ENCODE results near the gene RNF168. TPM values are rescaled to one million over a fixed set of nuclear protein-coding genes. Genes with fewer than 3 reads are reported as not detected.
A peak's percentile ranks its signal among the peaks of the same experiment; 100 is the strongest.
"Not testable (repeated sequence)": the region's sequence is repeated elsewhere in the genome, so short reads cannot be mapped to it uniquely, and the experiment has no call there.

RNF168 gene
- total and polyA plus RNA-seq, 3 experiments from 2014 or later, result 12.9 to 31.1 (median 29.8) TPM

DNA sequence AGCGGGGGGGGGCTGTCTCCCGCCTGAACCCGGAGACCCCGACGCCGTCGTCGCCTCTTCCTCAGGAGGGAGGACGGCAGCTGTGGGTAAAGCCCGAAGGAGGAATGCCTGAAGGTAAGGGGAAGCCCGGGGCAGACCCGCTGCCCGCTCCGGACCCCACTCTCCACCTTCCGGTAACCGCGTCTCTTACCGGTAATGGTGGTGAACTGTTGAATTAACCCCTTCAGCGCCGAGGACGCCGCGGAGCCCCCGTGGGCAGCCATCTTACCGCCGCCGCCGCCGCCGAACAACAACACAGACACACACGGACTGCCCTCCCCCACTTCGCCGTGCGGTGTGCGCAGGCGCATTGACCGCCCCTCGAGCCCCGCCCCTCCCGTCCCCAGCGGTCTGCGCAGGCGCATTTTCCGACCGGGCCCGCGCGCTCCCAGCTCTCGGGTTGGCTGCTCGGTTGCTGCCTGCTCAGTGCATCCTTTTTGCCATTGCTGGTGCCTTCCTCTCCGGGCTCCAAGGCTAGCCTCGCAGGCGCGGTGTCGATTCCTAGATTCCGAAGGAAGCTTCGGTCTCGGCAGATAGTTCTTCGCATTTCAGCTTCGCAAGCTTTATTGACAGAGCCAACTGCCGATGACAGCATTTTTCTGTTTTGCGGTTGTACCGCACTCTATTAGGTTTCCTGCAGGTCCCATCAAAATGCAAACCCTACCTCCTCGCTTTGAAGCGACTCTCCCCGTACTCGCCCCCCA is 71.3 kb downstream of the RNF168 start, which contains the start of gene UBXN7:
Gene UBXN7, minus strand, starts transcription at position 291 of the 743 bp plus-strand sequence. Its CDS starts 28 bp downstream, at position 263.
- H3K27ac Mint-ChIP-seq, result peak within 1 kb of the TSS; percentile 65 to 99 (median 89)
- Histone ChIP-seq H3K27ac (ENCODE audit: low read depth, low read length) (peak within 1 kb of the TSS; percentile 85), H3K27me3 (ENCODE audit: insufficient read depth, low read length, poor library complexity, severe bottlenecking) (no peaks in the 10 kb centered on the region), H3K36me3 (ENCODE audit: insufficient read depth, low read length) (no peaks in the 10 kb centered on the region), H3K4me3 (ENCODE audit: low read length) (peak within 1 kb of the TSS; percentile 95), H3K9me3 (ENCODE audit: low read length) (no peaks in the 10 kb centered on the region), H3K4me1 (ENCODE audit: insufficient read depth, low read length) (peaks cover 14% of the 10 kb centered on the region)
- ChIA-PET CTCF (no interaction called here), POLR2A (interaction anchor here (0.5 to 1.1 kb wide), 8 partner anchors 19 to 359 kb away, joined by 3 to 7 read pairs (median 4); partner anchors contain the start of genes DYNLT2B and RNF168)
- peak within 1 kb of the TSS; percentile 77 to 99 (median 86) for H3K4me3 Mint-ChIP-seq
- no peaks in the 10 kb centered on the region for H3K9me3 Mint-ChIP-seq
- DNase-seq, result peak; percentile 94 to 97 (median 95)
- H3K27me3 Mint-ChIP-seq, result peaks cover 0 to 5% of the 10 kb centered on the region in 2 donors
- peaks cover 0 to 22% (median 2%) of the 10 kb centered on the region in 3 donors for H3K36me3 Mint-ChIP-seq
- peaks cover 19 to 37% (median 34%) of the 10 kb centered on the region in 3 donors for H3K4me1 Mint-ChIP-seq

DNA sequence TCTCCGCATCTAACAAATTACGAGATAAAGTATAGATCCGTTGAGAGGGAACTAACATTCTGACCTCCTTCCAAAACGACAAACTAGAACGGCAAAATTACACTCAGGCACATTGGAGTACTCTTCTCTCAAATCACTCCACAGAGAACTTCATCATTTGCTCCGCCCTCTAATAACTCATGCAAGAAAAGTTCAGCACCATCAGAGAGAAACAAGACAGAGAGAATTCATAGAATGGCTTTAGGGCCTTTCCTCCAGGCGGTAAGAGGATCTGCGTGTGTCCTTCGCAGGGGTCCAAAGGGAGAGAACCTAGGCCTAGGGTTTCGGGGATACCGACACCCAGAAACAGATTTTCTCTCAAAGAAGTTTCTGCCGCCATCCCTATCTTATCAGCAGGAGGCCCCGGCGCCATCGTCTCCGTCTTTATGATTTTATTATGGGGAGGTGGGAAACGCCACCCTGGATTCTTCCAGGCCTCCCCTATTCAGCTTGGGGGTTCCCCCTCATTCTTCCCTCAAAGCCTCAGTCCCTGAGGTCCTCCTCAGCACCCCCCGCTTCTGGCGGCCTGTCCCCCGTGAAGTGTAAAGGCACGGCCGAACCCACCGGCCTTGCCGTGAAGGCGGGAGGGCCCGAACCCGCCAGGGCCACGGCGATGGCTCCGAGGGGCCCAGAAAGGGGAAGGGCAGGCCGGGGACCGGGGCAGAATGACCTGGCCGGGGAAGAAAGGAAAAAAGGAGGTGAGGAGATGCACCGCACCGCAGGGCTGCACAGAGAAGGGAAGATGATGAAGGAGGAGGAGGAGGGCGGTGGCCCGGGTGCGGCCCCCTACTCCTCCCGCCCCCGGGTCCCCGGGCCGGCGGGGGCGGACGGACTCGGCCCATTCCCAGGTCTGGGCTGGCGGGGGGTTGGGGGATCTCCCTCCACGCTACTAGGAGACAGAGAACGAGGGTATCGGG is 72.1 kb downstream of the RNF168 start:
- peaks cover 0 to 27% (median 5%) of the 10 kb centered on the region in 3 donors for H3K36me3 Mint-ChIP-seq

DNA sequence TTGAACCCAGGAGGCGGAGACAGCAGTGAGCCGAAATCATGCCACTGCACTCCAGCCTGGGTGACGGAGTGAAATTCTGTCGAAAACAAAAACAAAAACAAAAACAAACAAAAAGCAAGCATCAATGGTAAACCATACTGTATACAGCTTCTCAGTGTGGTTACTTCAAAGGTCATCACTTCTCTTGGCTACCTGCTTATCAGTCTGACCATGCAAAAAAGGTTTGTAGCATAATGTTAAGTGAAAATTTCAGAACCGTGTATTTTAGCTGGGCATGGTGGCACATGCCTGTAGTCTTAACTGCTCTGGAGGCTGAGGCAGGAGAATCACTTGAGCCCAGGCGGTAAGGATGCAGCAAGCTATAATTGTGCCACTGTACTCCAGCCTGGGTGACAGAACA is 75.5 kb downstream of the RNF168 start:
- no peaks in the 10 kb centered on the region for H3K9me3 ChIP-seq (ENCODE audit: low read length)
- no peak overlapping the region for H3K27ac ChIP-seq (ENCODE audit: low read depth, low read length)
- POLR2A ChIA-PET, result no interaction called here
- no peaks in the 10 kb centered on the region for H3K36me3 ChIP-seq (ENCODE audit: insufficient read depth, low read length)
- Mint-ChIP-seq H3K27ac (no peak overlapping the region), H3K4me3 (no peak overlapping the region), H3K9me3 (no peaks in the 10 kb centered on the region), H3K27me3 (peaks cover 0 to 5% of the 10 kb centered on the region in 2 donors), H3K36me3 (peaks cover 0 to 40% (median 5%) of the 10 kb centered on the region in 3 donors), H3K4me1 (peaks cover 35 to 61% (median 57%) of the 10 kb centered on the region in 3 donors)
- no peak for DNase-seq
- CTCF ChIA-PET, result interaction anchor here (1.0 kb wide), 1 partner anchor 11 kb away, joined by 3 read pairs; no protein-coding TSS in a partner anchor
- no peaks in the 10 kb centered on the region for H3K27me3 ChIP-seq (ENCODE audit: insufficient read depth, low read length, poor library complexity, severe bottlenecking)
- H3K4me1 ChIP-seq (ENCODE audit: insufficient read depth, low read length), result peaks cover 10% of the 10 kb centered on the region
- no peak overlapping the region for H3K4me3 ChIP-seq (ENCODE audit: low read length)

More for the DNA sequence above, 72.1 kb downstream of the RNF168 start:
- Mint-ChIP-seq H3K27me3 (peaks cover 0 to 5% of the 10 kb centered on the region in 2 donors), H3K4me3 (peak overlapping the region; percentile 77 to 99 (median 86)), H3K27ac (peak overlapping the region; percentile 65 to 99 (median 89)), H3K9me3 (no peaks in the 10 kb centered on the region), H3K4me1 (peaks cover 22 to 43% (median 41%) of the 10 kb centered on the region in 3 donors)
- Histone ChIP-seq H3K27ac (ENCODE audit: low read depth, low read length) (peak overlapping the region; percentile 85), H3K36me3 (ENCODE audit: insufficient read depth, low read length) (no peaks in the 10 kb centered on the region), H3K27me3 (ENCODE audit: insufficient read depth, low read length, poor library complexity, severe bottlenecking) (no peaks in the 10 kb centered on the region), H3K4me1 (ENCODE audit: insufficient read depth, low read length) (peaks cover 14% of the 10 kb centered on the region), H3K9me3 (ENCODE audit: low read length) (no peaks in the 10 kb centered on the region), H3K4me3 (ENCODE audit: low read length) (peak overlapping the region; percentile 95)
- CTCF ChIA-PET, result no interaction called here
- peak in 4 of 5 donors; percentile 1 to 51 (median 24) for DNase-seq
- POLR2A ChIA-PET, result interaction anchor here (0.5 to 1.1 kb wide), 4 partner anchors 72 to 358 kb away, joined by 3 to 4 read pairs (median 3); partner anchors contain the start of genes DYNLT2B and RNF168

GRCh38 chr3:196424421-196424820 is 79.1 kb downstream of the RNF168 start:
- H3K36me3 ChIP-seq (ENCODE audit: insufficient read depth, low read length); DNase-seq; H3K27me3 ChIP-seq (ENCODE audit: insufficient read depth, low read length, poor library complexity, severe bottlenecking); H3K4me3 Mint-ChIP-seq; H3K27me3 Mint-ChIP-seq; H3K27ac Mint-ChIP-seq; CTCF ChIA-PET; H3K9me3 Mint-ChIP-seq; H3K9me3 ChIP-seq (ENCODE audit: low read length); H3K4me3 ChIP-seq (ENCODE audit: low read length); H3K4me1 ChIP-seq (ENCODE audit: insufficient read depth, low read length); H3K27ac ChIP-seq (ENCODE audit: low read depth, low read length); POLR2A ChIA-PET: not testable (repeated sequence)
- peaks cover 43 to 73% (median 69%) of the 10 kb centered on the region in 3 donors for H3K4me1 Mint-ChIP-seq
- H3K36me3 Mint-ChIP-seq, result peaks cover 0 to 26% (median 5%) of the 10 kb centered on the region in 3 donors

GRCh38 chr3:196423044-196423781 is 80.4 kb downstream of the RNF168 start:
- ChIA-PET CTCF (no interaction called here), POLR2A (interaction anchor here (0.7 kb wide), 1 partner anchor 158 kb away, joined by 9 read pairs; no protein-coding TSS in a partner anchor)
- no peak overlapping the region for H3K27ac ChIP-seq (ENCODE audit: low read depth, low read length)
- H3K4me3 ChIP-seq (ENCODE audit: low read length), result no peak overlapping the region
- H3K27me3 ChIP-seq (ENCODE audit: insufficient read depth, low read length, poor library complexity, severe bottlenecking), result no peaks in the 10 kb centered on the region
- peak overlapping the region in 1 of 7 donors; percentile 30 for H3K4me3 Mint-ChIP-seq
- no peaks in the 10 kb centered on the region for H3K9me3 ChIP-seq (ENCODE audit: low read length)
- peaks cover 52 to 80% (median 75%) of the 10 kb centered on the region in 3 donors for H3K4me1 Mint-ChIP-seq
- H3K4me1 ChIP-seq (ENCODE audit: insufficient read depth, low read length), result no peaks in the 10 kb centered on the region
- peak overlapping the region in 4 of 8 donors; percentile 4 to 52 (median 29) for H3K27ac Mint-ChIP-seq
- no peaks in the 10 kb centered on the region for H3K36me3 ChIP-seq (ENCODE audit: insufficient read depth, low read length)
- peaks cover 0 to 25% (median 5%) of the 10 kb centered on the region in 3 donors for H3K36me3 Mint-ChIP-seq
- H3K9me3 Mint-ChIP-seq, result no peaks in the 10 kb centered on the region
- DNase-seq, result no peak
- H3K27me3 Mint-ChIP-seq, result no peaks in the 10 kb centered on the region

DNA sequence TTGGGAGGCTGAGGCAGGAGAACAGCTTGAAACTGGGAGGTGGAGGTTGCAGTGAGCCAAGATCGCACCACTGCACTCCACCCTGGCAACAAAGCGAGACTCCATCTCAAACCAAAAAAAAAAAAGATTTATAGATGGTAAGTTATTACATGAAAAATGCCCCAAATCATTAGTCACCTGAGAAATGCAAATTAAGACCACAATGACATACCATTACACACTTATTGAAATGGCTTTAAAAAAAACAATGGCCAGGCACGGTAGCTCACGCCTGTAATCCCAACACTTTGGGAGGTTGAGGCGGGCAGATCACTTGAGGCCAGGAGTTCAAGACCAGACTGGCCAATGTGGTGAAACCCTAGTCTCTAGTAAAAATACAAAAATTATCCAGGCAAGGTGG is 81.9 kb downstream of the RNF168 start:
- POLR2A ChIA-PET, result not testable (repeated sequence)

GRCh38 chr3:196419386-196419785 is 84.2 kb downstream of the RNF168 start:
- peaks cover 53 to 80% (median 62%) of the 10 kb centered on the region in 3 donors for H3K4me1 Mint-ChIP-seq
- H3K27ac ChIP-seq (ENCODE audit: low read depth, low read length), result no peak overlapping the region
- H3K9me3 ChIP-seq (ENCODE audit: low read length), result no peaks in the 10 kb centered on the region
- no peaks in the 10 kb centered on the region for H3K36me3 ChIP-seq (ENCODE audit: insufficient read depth, low read length)
- H3K4me1 ChIP-seq (ENCODE audit: insufficient read depth, low read length), result no peaks in the 10 kb centered on the region
- H3K27ac Mint-ChIP-seq, result no peak overlapping the region
- H3K4me3 Mint-ChIP-seq, result peak overlapping the region in 1 of 7 donors; percentile 37
- no peaks in the 10 kb centered on the region for H3K27me3 Mint-ChIP-seq
- no peak overlapping the region for H3K4me3 ChIP-seq (ENCODE audit: low read length)
- no peaks in the 10 kb centered on the region for H3K9me3 Mint-ChIP-seq
- DNase-seq, result no peak
- ChIA-PET POLR2A (no interaction called here), CTCF (no interaction called here)
- H3K27me3 ChIP-seq (ENCODE audit: insufficient read depth, low read length, poor library complexity, severe bottlenecking), result no peaks in the 10 kb centered on the region
- H3K36me3 Mint-ChIP-seq, result peaks cover 0 to 15% (median 2%) of the 10 kb centered on the region in 3 donors

More for the DNA sequence above, 81.9 kb downstream of the RNF168 start:
- H3K4me1 ChIP-seq (ENCODE audit: insufficient read depth, low read length); H3K9me3 Mint-ChIP-seq; H3K4me3 ChIP-seq (ENCODE audit: low read length); H3K27ac Mint-ChIP-seq; H3K27me3 Mint-ChIP-seq; H3K27ac ChIP-seq (ENCODE audit: low read depth, low read length); CTCF ChIA-PET; H3K27me3 ChIP-seq (ENCODE audit: insufficient read depth, low read length, poor library complexity, severe bottlenecking); H3K9me3 ChIP-seq (ENCODE audit: low read length); DNase-seq; H3K36me3 ChIP-seq (ENCODE audit: insufficient read depth, low read length); H3K4me3 Mint-ChIP-seq: not testable (repeated sequence)
- Mint-ChIP-seq H3K4me1 (peaks cover 53 to 78% (median 70%) of the 10 kb centered on the region in 3 donors), H3K36me3 (peaks cover 0 to 20% (median 1%) of the 10 kb centered on the region in 3 donors)

Measured in CD8-positive, alpha-beta memory T cell (primary cell).